Measurements from ENCODE around the gene LBX2. TPM values are rescaled to one million over a fixed set of nuclear protein-coding genes. Genes with fewer than 3 reads are reported as not detected.

LBX2 gene
- total and polyA plus RNA-seq, 9 of the 15 experiments (the other 6 are each of a cell fraction or from before 2014, with no cell fraction given): 0.39 to 6.2 (median 1.8) TPM; not detected in 1

- no peak for TF ChIP-seq RREB1 (CRISPR knock-in tag; IDR thresholded peaks at IDR 0.05)
- TF ChIP-seq PTBP1 (IDR thresholded peaks at IDR 0.05; ENCODE audit: low read depth, low read length): no peak
- TF ChIP-seq U2AF1 (optimal IDR thresholded peaks at IDR 0.05; ENCODE audit: low read depth, low read length): no peak
- TF ChIP-seq ZBTB2 (IDR thresholded peaks at IDR 0.05): no peak
- no peak for TF ChIP-seq NFXL1 (CRISPR knock-in tag; IDR thresholded peaks at IDR 0.05)
- TF ChIP-seq GTF2E2 (tag; IDR thresholded peaks at IDR 0.05): no peak
- TF ChIP-seq MEIS2 (IDR thresholded peaks at IDR 0.05; ENCODE audit: partially characterized antibody): no peak
- no peak for TF ChIP-seq ATF7 (IDR thresholded peaks at IDR 0.05)
- TF ChIP-seq MXI1 (IDR thresholded peaks at IDR 0.05; ENCODE audit: low read depth, low read length): no peak
- TF ChIP-seq TSC22D4 (tag; IDR thresholded peaks at IDR 0.05): no peak
- no peak for TF ChIP-seq RFX5 (IDR thresholded peaks at IDR 0.05; ENCODE audit: low read depth, low read length)
- no peak for TF ChIP-seq CREB1 (IDR thresholded peaks at IDR 0.05)
- no peak for TF ChIP-seq CREB1 (CRISPR knock-in tag; IDR thresholded peaks at IDR 0.05)
These were observed 49.0 kb upstream of the LBX2 start (continued) for GRCh38 chr2:74548285-74548899.

All from K562 (cell line).